Liver (tissue), 3 donors: ENCODE results near the gene CEP89.
A peak's percentile ranks its signal among the peaks of the same experiment; 100 is the strongest.

Source experiments
- CTCF ChIP-seq: fragments of 150-350 bp; IDR thresholded peaks from 2 replicates; pipeline ENCODE4 v1.5.1; 2017; ENCODE audit warnings: improper control_type of control experiment, low read depth, low read length; ENCODE audit not compliant: missing input control
- GABPA ChIP-seq, 2 donors: IDR thresholded peaks in 1 of 2; conservative IDR thresholded peaks in 1 of 2; 2 replicates each; pipeline ENCODE4 v1.6.1; 2016; ENCODE audit warnings: antibody characterized with exemption in 2 of 2, mild to moderate bottlenecking in 1 of 2, moderate library complexity in 1 of 2
- JUND ChIP-seq, 2 donors: IDR thresholded peaks; 2 replicates each; pipeline ENCODE4 v1.6.1; 2016; ENCODE audit warnings: antibody characterized with exemption in 2 of 2
- SP1 ChIP-seq: IDR thresholded peaks from 2 replicates; pipeline ENCODE4 v1.6.1; 2018; ENCODE audit warnings: antibody characterized with exemption, mild to moderate bottlenecking
- ZBTB33 ChIP-seq: IDR thresholded peaks from 2 replicates; pipeline ENCODE4 v1.6.1; 2016; ENCODE audit warnings: antibody characterized with exemption
- donor health status: healthy.
- donor health status: healthy.

GRCh38 chr19:32977280-32977679, 5.5 kb upstream of the CEP89 start:
- TF ChIP-seq CTCF = no peak
- TF ChIP-seq SP1 = no peak
- TF ChIP-seq JUND (IDR thresholded peaks at IDR 0.05) = no peak
- TF ChIP-seq GABPA (IDR thresholded peaks at IDR 0.05 in 1 of 2, conservative IDR thresholded peaks at IDR 0.05 in 1 of 2) = peak in 1 of 2 donors; percentile 21
- no peak for TF ChIP-seq ZBTB33
